HEK293T (cell line): ENCODE measurements around the gene PRRT2.
A peak's percentile ranks its signal among the peaks of the same experiment; 100 is the strongest.
"Not testable (repeated sequence)": the region's sequence is repeated elsewhere in the genome, so short reads cannot be mapped to it uniquely, and the experiment has no call there.

Experiments used
- CTCF ChIA-PET: fragments of 350-600 bp; formaldehyde crosslinking; extraction: SDS; loops from one replicate; lab custom pipeline; 2021; ENCODE audit warnings: antibody characterized with exemption, inconsistent platforms; lab: Yijun Ruan, JAX
- POLR2A ChIA-PET: fragments of 350-600 bp; formaldehyde crosslinking; extraction: SDS; loops from one replicate; lab custom pipeline; 2020; ENCODE audit warnings: antibody characterized with exemption, inconsistent platforms; lab: Yijun Ruan, JAX
- DNase-seq: peaks from one replicate; pipeline ENCODE4 v3.0.0; 2012; ENCODE audit warnings: mixed read lengths; ENCODE audit errors: extremely low spot score
- ARNT ChIP-seq: fragments of 450-650 bp; IDR thresholded peaks from 2 replicates; pipeline ENCODE4 v1.6.1; 2017; ENCODE audit warnings: mild to moderate bottlenecking
- BHLHE40 ChIP-seq: fragments of 450-650 bp; IDR thresholded peaks from 2 replicates; pipeline ENCODE4 v1.6.1; 2016; ENCODE audit warnings: mild to moderate bottlenecking, moderate library complexity, borderline replicate concordance
- CTBP1 ChIP-seq: fragments of 450-650 bp; IDR thresholded peaks from 2 replicates; pipeline ENCODE4 v1.6.1; 2016; ENCODE audit warnings: borderline replicate concordance
- ELF4 ChIP-seq: fragments of 450-650 bp; IDR thresholded peaks from 2 replicates; pipeline ENCODE4 v1.6.1; 2017; ENCODE audit warnings: antibody characterized with exemption
- FOXA1 ChIP-seq: fragments of 450-650 bp; IDR thresholded peaks from 2 replicates; pipeline ENCODE4 v1.6.1; 2016; ENCODE audit warnings: mild to moderate bottlenecking
- FOXK2 ChIP-seq: fragments of 450-650 bp; IDR thresholded peaks from 2 replicates; pipeline ENCODE4 v1.6.1; 2016; ENCODE audit warnings: mild to moderate bottlenecking
- FOXM1 ChIP-seq: fragments of 450-650 bp; IDR thresholded peaks from 2 replicates; pipeline ENCODE4 v1.6.1; 2017; ENCODE audit warnings: mild to moderate bottlenecking, borderline replicate concordance
- HDGF ChIP-seq: fragments of 450-650 bp; IDR thresholded peaks from 2 replicates; pipeline ENCODE4 v1.6.1; 2017; ENCODE audit warnings: antibody characterized with exemption, borderline replicate concordance
- L3MBTL2 ChIP-seq: fragments of 450-650 bp; conservative IDR thresholded peaks from 2 replicates; pipeline ENCODE4 v1.6.1; 2016; ENCODE audit warnings: mild to moderate bottlenecking
- LEF1 ChIP-seq: fragments of 450-650 bp; IDR thresholded peaks from 2 replicates; pipeline ENCODE4 v1.6.1; 2017; ENCODE audit warnings: mild to moderate bottlenecking, borderline replicate concordance
- NFRKB ChIP-seq: fragments of 450-650 bp; IDR thresholded peaks from 2 replicates; pipeline ENCODE4 v1.6.1; 2016; ENCODE audit warnings: mild to moderate bottlenecking, moderate library complexity
- PKNOX1 ChIP-seq: fragments of 450-650 bp; IDR thresholded peaks from 2 replicates; pipeline ENCODE4 v1.6.1; 2016
- SP1 ChIP-seq: fragments of 450-650 bp; IDR thresholded peaks from 2 replicates; pipeline ENCODE4 v1.6.1; 2017
- SUZ12 ChIP-seq: fragments of 450-650 bp; IDR thresholded peaks from 2 replicates; pipeline ENCODE4 v1.6.1; 2016; ENCODE audit warnings: mild to moderate bottlenecking
- TARDBP ChIP-seq: fragments of 450-650 bp; IDR thresholded peaks from 2 replicates; pipeline ENCODE4 v1.6.1; 2016
- ZNF384 ChIP-seq: fragments of 450-650 bp; IDR thresholded peaks from 2 replicates; pipeline ENCODE4 v1.6.1; 2016

PRRT2 gene

DNA sequence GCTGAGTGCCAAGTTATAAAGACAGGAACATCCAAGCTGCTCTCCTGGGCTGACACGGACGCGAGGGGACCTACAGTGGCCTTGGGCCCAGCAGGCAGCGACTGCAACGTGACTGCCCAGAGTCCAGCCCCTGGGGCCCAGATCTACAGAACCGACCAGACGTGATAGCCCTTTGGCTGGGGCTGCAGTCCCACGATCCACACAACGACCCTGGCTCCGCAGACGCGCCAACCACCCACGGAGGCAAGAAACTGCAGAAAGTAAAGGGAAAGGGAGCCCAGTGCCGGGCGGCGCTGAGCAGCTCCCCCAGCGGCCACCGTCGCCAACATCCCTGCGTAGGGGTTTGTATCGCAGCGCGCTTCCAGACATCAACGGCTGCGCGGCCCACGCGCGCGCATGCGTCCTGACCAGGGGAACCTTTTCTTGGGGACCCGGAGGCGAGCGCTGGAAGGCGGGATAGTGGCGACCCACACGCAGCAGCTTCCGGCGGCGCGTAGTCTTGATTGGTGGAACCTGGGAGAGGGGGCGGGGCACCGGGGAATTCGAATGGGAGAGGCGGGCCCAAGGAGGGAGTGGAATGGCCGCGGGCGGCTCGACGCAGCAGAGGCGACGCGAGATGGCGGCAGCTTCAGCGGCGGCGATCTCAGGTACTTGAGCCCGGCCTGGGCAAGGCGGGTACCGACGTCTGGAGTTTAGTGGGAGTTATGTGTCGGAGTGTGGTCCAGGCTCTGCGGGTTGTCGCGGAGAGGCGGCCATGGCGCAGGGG, 21.6 kb upstream of the PRRT2 start, which contains the start of gene KIF22:
Gene KIF22 (plus strand): TSS at position 569 of the 766 bp plus-strand sequence. CDS start 9 bp downstream, at position 578.
- POLR2A ChIA-PET = interaction anchor here (0.7 to 6.8 kb wide), 29 partner anchors 11 to 229 kb away, joined by 3 to 92 read pairs (median 4); partner anchors contain the start of genes MAZ, MVP, PAGR1 and PRRT2
- CTCF ChIA-PET = interaction anchor here (0.6 to 1.7 kb wide), 12 partner anchors 11 to 241 kb away, joined by 3 to 6 read pairs (median 3); partner anchors contain the start of gene PAGR1
- peak; percentile 99 for DNase-seq
- TF ChIP-seq SP1 (no peak), PKNOX1 (no peak), TARDBP (peak; percentile 78), FOXA1 (no peak), BHLHE40 (no peak), FOXM1 (no peak), NFRKB (peak; percentile 21; the same call in 1 of the 2 replicates), HDGF (no peak), CTBP1 (peak; percentile 69), SUZ12 (no peak), FOXK2 (no peak), ZNF384 (no peak), LEF1 (no peak), L3MBTL2 (peak; percentile 50), ARNT (no peak), ELF4 (peak; percentile 26; the same call in 1 of the 2 replicates)

DNA sequence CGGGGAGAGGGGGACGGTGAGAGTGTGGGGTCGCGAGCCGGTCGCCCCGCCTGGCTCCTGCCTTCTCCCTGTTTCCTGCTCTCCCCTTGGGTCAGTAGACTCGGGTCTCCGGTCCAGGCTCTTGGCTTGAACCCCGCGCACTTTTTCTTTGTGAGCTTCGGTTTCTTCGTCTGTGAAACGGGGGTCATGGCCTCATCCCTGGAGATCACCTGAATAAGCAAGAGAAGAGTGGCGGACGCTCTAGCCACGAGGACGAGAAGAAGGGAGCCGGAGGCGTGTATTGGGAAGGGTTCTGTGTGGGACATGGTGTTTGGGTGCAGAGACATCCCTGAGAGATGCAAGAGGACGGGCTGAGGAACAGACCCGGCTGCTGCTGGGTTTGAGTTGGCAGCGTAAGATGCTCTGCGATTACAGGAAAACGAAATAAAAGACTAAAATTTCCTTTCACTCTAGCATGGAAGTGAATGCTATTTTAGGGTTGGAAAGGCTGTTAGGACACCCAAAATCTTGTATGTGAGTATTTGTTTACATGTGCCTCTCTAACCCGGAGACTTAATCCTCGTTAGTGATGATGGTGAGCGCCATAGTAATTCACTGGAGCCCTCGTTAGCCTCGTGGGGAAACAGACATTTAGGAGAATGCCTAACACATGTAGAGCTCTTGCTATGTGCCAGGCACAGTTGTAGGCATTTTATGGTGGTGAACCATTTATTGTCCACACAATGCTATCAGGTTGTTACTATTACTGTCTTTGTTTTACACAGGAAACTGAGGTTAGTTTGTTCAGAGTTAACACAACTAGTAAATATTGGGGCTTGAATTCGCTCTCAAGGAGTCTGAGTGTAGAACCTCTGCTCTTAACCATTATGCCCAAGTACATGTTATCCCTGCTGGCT, 20.8 kb upstream of the PRRT2 start:
- CTCF ChIA-PET = interaction anchor here (0.6 to 1.2 kb wide), 6 partner anchors 10 to 115 kb away, joined by 3 to 4 read pairs (median 3); no protein-coding TSS in a partner anchor
- POLR2A ChIA-PET = interaction anchor here (0.5 to 6.8 kb wide), 20 partner anchors 11 to 228 kb away, joined by 3 to 92 read pairs (median 6); partner anchors contain the start of genes MAZ, MVP, PAGR1 and PRRT2
- TF ChIP-seq ELF4 = no peak
- no peak for TF ChIP-seq FOXK2
- TF ChIP-seq LEF1 = no peak
- TF ChIP-seq ZNF384 = no peak
- no peak for TF ChIP-seq BHLHE40
- peak; percentile 22; the same call in 1 of the 2 replicates for TF ChIP-seq L3MBTL2
- DNase-seq = no peak

- TF ChIP-seq TARDBP = no peak
- TF ChIP-seq ARNT = no peak
- ChIA-PET POLR2A (interaction anchor here (6.8 kb wide), 1 partner anchor 10 kb away, joined by 92 read pairs; no protein-coding TSS in a partner anchor), CTCF (no interaction called here)
- no peak for DNase-seq
Measured at GRCh38 chr16:29791845-29792807, 19.9 kb upstream of the PRRT2 start.

DNA sequence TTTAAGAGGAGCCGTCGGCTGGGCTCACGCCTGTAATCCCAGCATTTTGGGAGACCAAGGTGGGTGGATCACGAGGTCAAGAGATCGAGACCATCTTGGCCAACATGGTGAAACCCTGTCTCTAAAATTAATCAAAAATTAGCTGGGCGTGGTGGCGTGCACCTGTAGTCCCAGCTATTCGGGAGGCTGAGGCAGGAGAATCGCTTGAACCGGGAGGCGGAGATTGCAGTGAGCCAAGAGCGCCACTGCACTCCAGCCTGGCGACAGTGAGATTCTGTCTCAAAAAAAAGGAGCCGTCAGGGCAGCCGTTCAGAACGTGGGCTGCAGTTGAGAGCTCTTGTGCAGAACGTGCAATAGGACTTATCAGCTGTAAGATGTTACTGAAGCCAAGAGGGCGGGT, 18.8 kb upstream of the PRRT2 start:
- POLR2A ChIA-PET = interaction anchor here (6.8 kb wide), 1 partner anchor 9 kb away, joined by 92 read pairs; no protein-coding TSS in a partner anchor

GRCh38 chr16:29794231-29794710, 17.7 kb upstream of the PRRT2 start:
- POLR2A ChIA-PET = interaction anchor here (1.4 to 6.8 kb wide), 2 partner anchors 8 to 13 kb away, joined by 3 to 92 read pairs; partner anchors contain the start of gene MAZ

More for the DNA sequence above, 18.8 kb upstream of the PRRT2 start:
- CTCF ChIA-PET, DNase-seq: not testable (repeated sequence)

More at GRCh38 chr16:29794231-29794710, 17.7 kb upstream of the PRRT2 start:
- DNase-seq = no peak
- TF ChIP-seq CTBP1 (no peak), PKNOX1 (no peak), LEF1 (no peak), NFRKB (no peak), ELF4 (no peak), HDGF (no peak), ARNT (no peak), FOXM1 (no peak), ZNF384 (no peak), BHLHE40 (no peak), FOXK2 (no peak), FOXA1 (no peak), SP1 (no peak), L3MBTL2 (no peak), TARDBP (no peak)
- CTCF ChIA-PET = no interaction called here
